GM23248 (cell line): ENCODE measurements around the gene NT5DC1. TPM values are rescaled to one million over a fixed set of nuclear protein-coding genes. Genes with fewer than 3 reads are reported as not detected.

Source experiments
- DNase-seq: peaks from one replicate; pipeline ENCODE4 v3.0.0-alpha.2; 2015
- H2AFZ ChIP-seq: fragments of 200-600 bp; sonication (generic); 2 replicates; pipeline ENCODE4 v1.6.1; 2016; ENCODE audit warnings: antibody characterized with exemption
- H3F3A ChIP-seq: fragments of 200-600 bp; sonication (generic); 2 replicates; pipeline ENCODE4 v1.6.1; 2016; ENCODE audit warnings: mild to moderate bottlenecking, antibody characterized with exemption, mixed run types; ENCODE audit not compliant: insufficient read depth
- H3K27ac ChIP-seq: fragments of 200-600 bp; sonication (generic); 2 replicates; pipeline ENCODE4 v1.5.1; 2016; ENCODE audit warnings: mild to moderate bottlenecking
- H3K27me3 ChIP-seq: fragments of 200-600 bp; sonication (generic); replicated peaks from 2 replicates; pipeline ENCODE4 v1.6.1; 2016; ENCODE audit warnings: mild to moderate bottlenecking; ENCODE audit not compliant: insufficient read depth
- H3K36me3 ChIP-seq: fragments of 200-600 bp; sonication (generic); 2 replicates; pipeline ENCODE4 v1.6.1; 2016; ENCODE audit warnings: low read depth, mild to moderate bottlenecking
- H3K4me1 ChIP-seq: fragments of 200-600 bp; sonication (generic); 2 replicates; pipeline ENCODE4 v1.6.1; 2016; ENCODE audit warnings: mild to moderate bottlenecking; ENCODE audit not compliant: insufficient read depth
- H3K4me2 ChIP-seq: fragments of 200-600 bp; sonication (generic); one replicate; pipeline ENCODE4 v1.6.1; 2016; ENCODE audit warnings: mild to moderate bottlenecking; ENCODE audit not compliant: unreplicated experiment
- H3K4me3 ChIP-seq: fragments of 200-600 bp; sonication (generic); 2 replicates; pipeline ENCODE4 v1.5.1; 2016; ENCODE audit warnings: mild to moderate bottlenecking
- H3K79me2 ChIP-seq: fragments of 200-600 bp; sonication (generic); 2 replicates; pipeline ENCODE4 v1.6.1; 2016; ENCODE audit warnings: mild to moderate bottlenecking; ENCODE audit not compliant: insufficient read depth
- H3K9ac ChIP-seq: fragments of 200-600 bp; sonication (generic); 2 replicates; pipeline ENCODE4 v1.6.1; 2016; ENCODE audit warnings: mild to moderate bottlenecking
- H3K9me2 ChIP-seq: fragments of 200-600 bp; sonication (generic); 2 replicates; pipeline ENCODE4 v1.6.1; 2016; ENCODE audit warnings: mixed run types, mild to moderate bottlenecking, moderate library complexity; ENCODE audit not compliant: insufficient read depth
- H3K9me3 ChIP-seq: fragments of 200-600 bp; sonication (generic); one replicate; pipeline ENCODE4 v1.6.1; 2017; ENCODE audit warnings: low read depth
- H4K20me1 ChIP-seq: fragments of 200-600 bp; sonication (generic); 2 replicates; pipeline ENCODE4 v1.6.0; 2016; ENCODE audit not compliant: insufficient read depth
- EZH2 ChIP-seq: fragments of 200-600 bp; sonication (generic); IDR thresholded peaks from 2 replicates; pipeline ENCODE4 v1.6.1; 2018; ENCODE audit warnings: antibody characterized with exemption, mild to moderate bottlenecking; ENCODE audit not compliant: insufficient read depth, poor library complexity, severe bottlenecking
- EZH2phosphoT487 ChIP-seq: fragments of 200-600 bp; sonication (generic); IDR thresholded peaks from 2 replicates; pipeline ENCODE4 v1.6.1; 2018; ENCODE audit warnings: antibody characterized with exemption, moderate library complexity, mild to moderate bottlenecking, low read depth; ENCODE audit not compliant: insufficient read depth
- WGBS, 2 experiments: methylation state at CpG; one replicate each; pipeline ENCODE4 v1.1.6; 2015 to 2017; ENCODE audit warnings: low lambda C conversion rate in 2 of 2, low coverage in 1 of 2; ENCODE audit errors: missing lambda C conversion rate in 2 of 2; 5-methylcytosine and 5-hydroxymethylcytosine counted together
- in situ Hi-C: fragments of 300-500 bp; cut with MboI; formaldehyde crosslinking; loops from 2 replicates; pipeline ENCODE4 v1.15.0; 2020
- polyA plus RNA-seq: library from polyadenylated mRNA; unstranded; fragments of >200 nt; fragmentation: Nextera tagmentation; extraction: Ambion mirVana; gene quantifications from 2 replicates; pipeline ENCODE4 v1.2.1, GENCODE V29; 2016
- total RNA-seq: library from RNA; depleted of rRNA; stranded (reverse); fragments of >200 nt; shearing (Covaris generic); gene quantifications from 2 replicates; pipeline ENCODE4 v1.2.3, GENCODE V29; 2014

NT5DC1 gene
- total and polyA plus RNA-seq, 2 experiments from 2014 or later, result 3.4 to 15.4 TPM

GRCh38 chr6:116083052-116083451 lies 17.6 kb upstream of the NT5DC1 start:
- in situ Hi-C loops, result no loop called here
- 71 to 80% methylated on average over 5 of the region's 5 CpGs for WGBS, 2 experiments

GRCh38 chr6:116084284-116084683 lies 16.4 kb upstream of the NT5DC1 start:
- no peaks in the 10 kb centered on the region for H3K79me2 ChIP-seq
- H3K9ac ChIP-seq, result no peak overlapping the region
- TF ChIP-seq EZH2phosphoT487 (no peak), EZH2 (no peak)
- no peak overlapping the region for H3K4me2 ChIP-seq
- H3K27ac ChIP-seq, result no peak overlapping the region
- no peaks in the 10 kb centered on the region for H3K9me3 ChIP-seq
- no peaks in the 10 kb centered on the region for H3F3A ChIP-seq
- no peaks in the 10 kb centered on the region for H4K20me1 ChIP-seq
- peaks cover 10% of the 10 kb centered on the region for H3K4me1 ChIP-seq
- WGBS, 2 experiments, result 19 to 27% methylated on average over 2 of the region's 2 CpGs
- DNase-seq, result no peak
- in situ Hi-C loops, result no loop called here
- no peaks in the 10 kb centered on the region for H3K27me3 ChIP-seq
- H3K4me3 ChIP-seq, result no peak overlapping the region
- H3K9me2 ChIP-seq, result no peaks in the 10 kb centered on the region
- H2AFZ ChIP-seq, result no peak overlapping the region
- H3K36me3 ChIP-seq, result no peaks in the 10 kb centered on the region

More at GRCh38 chr6:116083052-116083451, 17.6 kb upstream of the NT5DC1 start:
- Histone ChIP-seq H3K27ac (no peak overlapping the region), H3K4me1 (peaks cover 10% of the 10 kb centered on the region), H3K36me3 (no peaks in the 10 kb centered on the region), H3K27me3 (no peaks in the 10 kb centered on the region), H3K4me3 (no peak overlapping the region), H3K9me3 (no peaks in the 10 kb centered on the region), H3K4me2 (no peak overlapping the region), H3K9ac (no peak overlapping the region), H3K79me2 (no peaks in the 10 kb centered on the region), H2AFZ (no peak overlapping the region), H3K9me2 (no peaks in the 10 kb centered on the region), H4K20me1 (no peaks in the 10 kb centered on the region), H3F3A (no peaks in the 10 kb centered on the region)
- no peak for DNase-seq
- TF ChIP-seq EZH2 (no peak), EZH2phosphoT487 (no peak)

DNA sequence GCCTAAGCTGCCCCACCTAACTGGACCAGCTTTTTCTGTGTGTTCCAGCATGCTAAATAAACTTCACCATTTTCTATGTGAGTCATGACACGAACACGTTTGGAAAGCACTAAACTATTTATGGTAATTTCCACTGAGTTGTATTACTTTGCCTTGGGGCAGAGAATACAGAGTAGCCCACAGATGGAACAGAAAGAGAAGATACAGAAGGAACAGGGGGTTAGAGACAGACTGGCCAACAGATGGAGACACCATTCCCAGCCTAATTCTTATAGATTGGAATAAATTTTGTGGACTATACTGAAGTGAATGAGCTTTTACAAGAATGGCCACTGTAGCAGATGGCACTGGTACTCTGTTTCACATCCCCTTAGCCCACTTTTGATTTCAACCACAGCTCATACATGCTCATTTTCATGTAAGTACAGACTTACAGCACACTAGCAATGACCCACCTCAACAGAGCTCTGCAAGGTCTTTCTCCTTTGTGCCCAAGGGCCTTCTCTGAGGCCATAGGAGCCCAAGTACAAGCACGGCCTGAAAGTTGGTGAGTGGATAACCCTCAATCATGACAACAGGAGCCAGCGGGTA lies 13.1 kb upstream of the NT5DC1 start:
- Histone ChIP-seq H3K9me2 (no peaks in the 10 kb centered on the region), H3K4me1 (peaks cover 10% of the 10 kb centered on the region), H3K4me3 (no peak overlapping the region), H4K20me1 (no peaks in the 10 kb centered on the region), H3F3A (no peaks in the 10 kb centered on the region), H3K27me3 (no peaks in the 10 kb centered on the region), H2AFZ (peak overlapping the region; percentile 64), H3K9ac (no peak overlapping the region), H3K79me2 (no peaks in the 10 kb centered on the region), H3K4me2 (no peak overlapping the region), H3K36me3 (no peaks in the 10 kb centered on the region), H3K9me3 (no peaks in the 10 kb centered on the region), H3K27ac (no peak overlapping the region)
- DNase-seq, result peak; percentile 73
- in situ Hi-C loops, result no loop called here
- no peak for TF ChIP-seq EZH2phosphoT487
- no peak for TF ChIP-seq EZH2
- 37 to 44% methylated on average over 4 of the region's 4 CpGs for WGBS, 2 experiments

GRCh38 chr6:116088946-116089345 lies 11.7 kb upstream of the NT5DC1 start:
- no peaks in the 10 kb centered on the region for H3K27me3 ChIP-seq
- peaks cover 10% of the 10 kb centered on the region for H3K4me1 ChIP-seq
- H3K27ac ChIP-seq, result no peak overlapping the region
- in situ Hi-C loops, result no loop called here
- no peak overlapping the region for H3K4me3 ChIP-seq
- no peaks in the 10 kb centered on the region for H4K20me1 ChIP-seq
- no peak overlapping the region for H3K9ac ChIP-seq
- no peaks in the 10 kb centered on the region for H3F3A ChIP-seq
- TF ChIP-seq EZH2phosphoT487 (no peak), EZH2 (no peak)
- H3K4me2 ChIP-seq, result no peak overlapping the region
- H3K79me2 ChIP-seq, result no peaks in the 10 kb centered on the region
- DNase-seq, result no peak
- no peaks in the 10 kb centered on the region for H3K36me3 ChIP-seq
- no peaks in the 10 kb centered on the region for H3K9me2 ChIP-seq
- no peaks in the 10 kb centered on the region for H3K9me3 ChIP-seq
- H2AFZ ChIP-seq, result no peak overlapping the region

DNA sequence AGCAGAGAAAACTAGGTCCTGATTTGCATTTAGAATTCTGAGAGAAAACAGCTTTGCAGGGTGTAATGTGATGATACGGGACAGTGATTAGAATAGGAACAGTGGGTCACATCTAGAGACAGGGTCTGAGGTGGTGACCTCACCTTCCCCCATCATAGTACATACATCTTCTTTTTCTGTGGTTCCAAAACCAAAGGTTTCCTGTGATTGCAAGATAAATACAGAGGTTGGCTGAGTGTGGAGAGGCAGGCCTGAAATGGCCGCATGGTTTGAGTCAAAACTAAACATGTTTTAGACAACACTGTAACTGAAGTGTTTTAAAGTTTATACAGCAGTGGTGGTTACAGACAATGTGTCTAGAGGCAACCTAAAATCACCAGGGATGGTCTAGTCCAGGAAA lies 10.4 kb upstream of the NT5DC1 start:
- Histone ChIP-seq H3K4me3 (no peak overlapping the region), H4K20me1 (no peaks in the 10 kb centered on the region), H3F3A (no peaks in the 10 kb centered on the region), H3K27ac (no peak overlapping the region), H3K79me2 (no peaks in the 10 kb centered on the region), H2AFZ (no peak overlapping the region), H3K9me2 (no peaks in the 10 kb centered on the region), H3K4me1 (peaks cover 10% of the 10 kb centered on the region), H3K36me3 (no peaks in the 10 kb centered on the region), H3K4me2 (no peak overlapping the region), H3K9me3 (no peaks in the 10 kb centered on the region), H3K9ac (no peak overlapping the region), H3K27me3 (no peaks in the 10 kb centered on the region)
- WGBS, 2 experiments, result 94 to 98% methylated on average over 2 of the region's 2 CpGs
- no peak for DNase-seq
- in situ Hi-C loops, result loop anchor here (10.0 kb wide), 1 partner anchor 75 kb away; no protein-coding TSS in a partner anchor
- TF ChIP-seq EZH2phosphoT487, result no peak
